GDM1 (cell line): ENCODE measurements around the gene PROM2.

Source experiments
- DNase-seq: peaks from one replicate; lab custom pipeline; 2025; lab: John Stamatoyannopoulos, UW

Gene PROM2

GRCh38 chr2:95308426-95308990, 34.3 kb downstream of the PROM2 start:
- DNase-seq: no peak

GRCh38 chr2:95309599-95309998, 35.4 kb downstream of the PROM2 start:
- no peak for DNase-seq

- no peak for DNase-seq
These were observed 36.0 kb downstream of the PROM2 start for GRCh38 chr2:95310216-95310615.

GRCh38 chr2:95310651-95311050, 36.4 kb downstream of the PROM2 start:
- DNase-seq: no peak

GRCh38 chr2:95311815-95312542, 37.7 kb downstream of the PROM2 start:
- no peak for DNase-seq

- no peak for DNase-seq
These were observed 38.4 kb downstream of the PROM2 start for GRCh38 chr2:95312543-95313201.

GRCh38 chr2:95313296-95314131, 39.3 kb downstream of the PROM2 start:
- no peak for DNase-seq

GRCh38 chr2:95314598-95314963, 40.3 kb downstream of the PROM2 start:
- no peak for DNase-seq

GRCh38 chr2:95314964-95315611, 40.8 kb downstream of the PROM2 start:
- no peak for DNase-seq

- DNase-seq: no peak
These were observed 41.7 kb downstream of the PROM2 start for GRCh38 chr2:95315801-95316411.

GRCh38 chr2:95316466-95317122, 42.3 kb downstream of the PROM2 start:
- no peak for DNase-seq

- no peak for DNase-seq
These were observed 42.9 kb downstream of the PROM2 start for GRCh38 chr2:95317123-95317500.

GRCh38 chr2:95317665-95318425, 43.6 kb downstream of the PROM2 start:
- no peak for DNase-seq

- no peak for DNase-seq
These were observed 44.4 kb downstream of the PROM2 start for GRCh38 chr2:95318431-95319220.

- no peak for DNase-seq
These were observed 45.5 kb downstream of the PROM2 start for GRCh38 chr2:95319481-95320343.

- DNase-seq: no peak
These were observed 46.1 kb downstream of the PROM2 start for GRCh38 chr2:95320344-95320712.

GRCh38 chr2:95320986-95321767, 46.9 kb downstream of the PROM2 start:
- DNase-seq: no peak
